Neural progenitor cell (in vitro differentiated cells): ENCODE results near the gene NTRK3. TPM values are rescaled to one million over a fixed set of nuclear protein-coding genes. Genes with fewer than 3 reads are reported as not detected.

ENCODE experiments used
- DNase-seq: peaks from one replicate; pipeline ENCODE4 v3.0.0-alpha.2; 2016; ENCODE audit warnings: low spot score
- H2AFZ ChIP-seq: fragments of 200-600 bp; sonication (generic); replicated peaks from 2 replicates; pipeline ENCODE4 v1.6.1; 2016; ENCODE audit warnings: antibody characterized with exemption
- H3F3A ChIP-seq: fragments of 200-600 bp; sonication (generic); 2 replicates; pipeline ENCODE4 v1.6.1; 2016; ENCODE audit warnings: antibody characterized with exemption, low read depth
- H3K27ac ChIP-seq: fragments of 200-600 bp; sonication (generic); 2 replicates; pipeline ENCODE4 v1.5.1; 2016; ENCODE audit warnings: mild to moderate bottlenecking
- H3K27me3 ChIP-seq: fragments of 200-600 bp; sonication (generic); 2 replicates; pipeline ENCODE4 v1.6.1; 2016; ENCODE audit warnings: mild to moderate bottlenecking, moderate library complexity
- H3K36me3 ChIP-seq: fragments of 200-600 bp; sonication (generic); 2 replicates; pipeline ENCODE4 v1.5.1; 2016
- H3K4me1 ChIP-seq: fragments of 200-600 bp; sonication (generic); 2 replicates; pipeline ENCODE4 v1.6.1; 2016; ENCODE audit warnings: mixed run types
- H3K4me2 ChIP-seq: fragments of 200-600 bp; sonication (generic); 2 replicates; pipeline ENCODE4 v1.6.1; 2016
- H3K4me3 ChIP-seq: fragments of 200-600 bp; sonication (generic); 2 replicates; pipeline ENCODE4 v1.5.1; 2016
- H3K79me2 ChIP-seq: fragments of 200-600 bp; sonication (generic); 2 replicates; pipeline ENCODE4 v1.6.1; 2016; ENCODE audit warnings: low read depth
- H3K9ac ChIP-seq: fragments of 200-600 bp; sonication (generic); 2 replicates; pipeline ENCODE4 v1.6.1; 2016
- H3K9me3 ChIP-seq: fragments of 200-600 bp; sonication (generic); 2 replicates; pipeline ENCODE4 v1.5.1; 2016; ENCODE audit warnings: low read depth
- H4K20me1 ChIP-seq: fragments of 200-600 bp; sonication (generic); 2 replicates; pipeline ENCODE4 v1.6.1; 2016; ENCODE audit warnings: low read depth
- H3K27ac Mint-ChIP-seq: 3 replicates; pipeline ENCODE4 v1.8.0; 2021; ENCODE audit warnings: mixed read lengths
- H3K27me3 Mint-ChIP-seq: 2 replicates; pipeline ENCODE4 v1.8.0; 2022; ENCODE audit warnings: low read depth, mild to moderate bottlenecking, inconsistent platforms, moderate library complexity, mixed read lengths; ENCODE audit not compliant: insufficient read depth
- H3K36me3 Mint-ChIP-seq: 3 replicates; pipeline ENCODE4 v1.8.0; 2021; ENCODE audit warnings: mixed read lengths
- H3K4me1 Mint-ChIP-seq: 3 replicates; pipeline ENCODE4 v1.8.0; 2021; ENCODE audit warnings: mixed read lengths
- H3K4me3 Mint-ChIP-seq: 3 replicates; pipeline ENCODE4 v1.8.0; 2021; ENCODE audit warnings: mild to moderate bottlenecking, moderate library complexity, mixed read lengths
- H3K9me3 Mint-ChIP-seq: 3 replicates; pipeline ENCODE4 v1.8.0; 2020; ENCODE audit warnings: mixed read lengths
- CTCF ChIP-seq: fragments of 200-600 bp; sonication (generic); IDR thresholded peaks from 2 replicates; pipeline ENCODE4 v1.5.1; 2017; ENCODE audit warnings: antibody characterized with exemption, mild to moderate bottlenecking
- EZH2 ChIP-seq: fragments of 200-600 bp; sonication (generic); IDR thresholded peaks from 2 replicates; pipeline ENCODE4 v1.6.1; 2017; ENCODE audit warnings: antibody characterized with exemption, mild to moderate bottlenecking, moderate library complexity
- EZH2phosphoT487 ChIP-seq: fragments of 200-600 bp; sonication (generic); IDR thresholded peaks from 2 replicates; pipeline ENCODE4 v1.6.1; 2017; ENCODE audit warnings: antibody characterized with exemption
- total RNA-seq: library from RNA; depleted of rRNA; stranded (reverse); fragments of >200 nt; gene quantifications from 2 replicates; pipeline ENCODE4 v1.2.3, GENCODE V29; 2015; ENCODE audit warnings: low replicate concordance

The NTRK3 gene
- total RNA-seq, 1 donor from 2014 or later = 2.0 TPM

- Mint-ChIP-seq H3K27me3 (peaks cover 2% of the 10 kb centered on the region), H3K4me3 (no peak overlapping the region), H3K4me1 (peaks cover 27% of the 10 kb centered on the region), H3K9me3 (no peaks in the 10 kb centered on the region), H3K27ac (no peak overlapping the region), H3K36me3 (no peaks in the 10 kb centered on the region)
- TF ChIP-seq EZH2phosphoT487 (no peak), CTCF (no peak), EZH2 (no peak)
- Histone ChIP-seq H3K27ac (no peak overlapping the region), H4K20me1 (no peaks in the 10 kb centered on the region), H3K79me2 (no peaks in the 10 kb centered on the region), H3K4me2 (peak overlapping the region; percentile 28), H3K9me3 (no peaks in the 10 kb centered on the region), H3F3A (no peaks in the 10 kb centered on the region), H3K36me3 (no peaks in the 10 kb centered on the region), H2AFZ (no peak overlapping the region), H3K4me1 (peaks cover 15% of the 10 kb centered on the region), H3K27me3 (no peaks in the 10 kb centered on the region), H3K4me3 (no peak overlapping the region), H3K9ac (no peak overlapping the region)
- DNase-seq = no peak
These were observed 240.1 kb downstream of the NTRK3 start for GRCh38 chr15:88016406-88016805.

- Histone ChIP-seq H3K79me2 (no peaks in the 10 kb centered on the region), H3K36me3 (no peaks in the 10 kb centered on the region), H3K9ac (no peak overlapping the region), H3K4me3 (no peak overlapping the region), H3K27ac (no peak overlapping the region), H2AFZ (peak overlapping the region; percentile 66), H4K20me1 (no peaks in the 10 kb centered on the region), H3K27me3 (no peaks in the 10 kb centered on the region), H3K9me3 (no peaks in the 10 kb centered on the region), H3K4me2 (no peak overlapping the region), H3F3A (no peaks in the 10 kb centered on the region), H3K4me1 (peaks cover 15% of the 10 kb centered on the region)
- peaks cover 2% of the 10 kb centered on the region for H3K27me3 Mint-ChIP-seq
- TF ChIP-seq CTCF (no peak), EZH2 (no peak), EZH2phosphoT487 (no peak)
- H3K36me3 Mint-ChIP-seq = no peaks in the 10 kb centered on the region
- no peak overlapping the region for H3K4me3 Mint-ChIP-seq
- no peak overlapping the region for H3K27ac Mint-ChIP-seq
- peaks cover 24% of the 10 kb centered on the region for H3K4me1 Mint-ChIP-seq
- H3K9me3 Mint-ChIP-seq = no peaks in the 10 kb centered on the region
- no peak for DNase-seq
These were observed 241.2 kb downstream of the NTRK3 start for GRCh38 chr15:88015228-88015860.

DNA sequence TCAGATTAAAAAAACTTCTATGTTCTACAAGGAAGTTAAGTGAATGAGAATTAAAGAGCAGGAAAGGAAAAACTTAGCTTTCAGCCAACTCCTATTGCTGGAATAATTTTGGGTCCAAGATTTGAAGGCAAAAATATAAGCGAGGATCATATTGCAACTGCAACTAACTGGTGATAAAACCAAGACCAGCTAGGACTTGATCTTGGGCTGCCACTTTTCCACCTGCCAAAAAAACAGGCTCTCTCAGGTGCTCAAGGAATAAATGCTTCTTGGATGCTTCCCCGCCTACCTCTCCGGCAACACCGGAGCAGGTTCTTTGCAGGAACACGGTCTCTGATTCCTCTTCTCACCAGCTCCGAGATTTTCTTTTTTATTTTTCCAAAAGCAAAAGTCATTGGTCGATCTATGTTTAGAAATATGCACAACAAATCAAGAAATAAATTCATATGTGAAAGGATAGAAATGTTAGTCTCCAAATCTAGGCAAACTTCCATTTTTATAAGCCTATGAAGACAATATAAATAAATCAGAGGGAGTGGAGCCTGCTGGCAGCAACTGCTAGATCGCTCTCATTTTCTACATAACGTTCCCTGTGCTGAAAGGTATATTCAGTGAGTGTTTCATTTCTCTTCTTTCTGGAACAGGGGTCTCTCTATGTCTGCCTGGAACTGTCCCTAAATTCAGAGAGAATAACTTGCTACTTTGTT, 241.9 kb downstream of the NTRK3 start:
- DNase-seq = no peak
- H3K9me3 Mint-ChIP-seq = no peaks in the 10 kb centered on the region
- no peaks in the 10 kb centered on the region for H3K27me3 ChIP-seq
- no peaks in the 10 kb centered on the region for H3K36me3 ChIP-seq
- H3K9me3 ChIP-seq = no peaks in the 10 kb centered on the region
- no peak overlapping the region for H3K4me2 ChIP-seq
- no peak overlapping the region for H3K9ac ChIP-seq
- H3K27me3 Mint-ChIP-seq = peaks cover 2% of the 10 kb centered on the region
- no peaks in the 10 kb centered on the region for H4K20me1 ChIP-seq
- H3K27ac ChIP-seq = no peak overlapping the region
- H3F3A ChIP-seq = no peaks in the 10 kb centered on the region
- peak overlapping the region; percentile 66 for H2AFZ ChIP-seq
- H3K4me3 Mint-ChIP-seq = no peak overlapping the region
- no peaks in the 10 kb centered on the region for H3K36me3 Mint-ChIP-seq
- peaks cover 15% of the 10 kb centered on the region for H3K4me1 ChIP-seq
- TF ChIP-seq EZH2phosphoT487 = no peak
- TF ChIP-seq CTCF = no peak
- TF ChIP-seq EZH2 = no peak
- H3K27ac Mint-ChIP-seq = no peak overlapping the region
- peaks cover 22% of the 10 kb centered on the region for H3K4me1 Mint-ChIP-seq
- no peak overlapping the region for H3K4me3 ChIP-seq
- no peaks in the 10 kb centered on the region for H3K79me2 ChIP-seq
